Eye (tissue), 1 donor: Measurements from ENCODE around the gene RSPH10B2.
"Not testable (repeated sequence)": the region's sequence is repeated elsewhere in the genome, so short reads cannot be mapped to it uniquely, and the experiment has no call there.

Source experiments
- DNase-seq: peaks from one replicate; pipeline ENCODE4 v3.0.0-alpha.2; 2015

RSPH10B2 gene

GRCh38 chr7:6843654-6844053, 89.8 kb downstream of the RSPH10B2 start:
- not testable (repeated sequence) for DNase-seq

GRCh38 chr7:6845971-6846449, 92.1 kb downstream of the RSPH10B2 start:
- DNase-seq: not testable (repeated sequence)

DNA sequence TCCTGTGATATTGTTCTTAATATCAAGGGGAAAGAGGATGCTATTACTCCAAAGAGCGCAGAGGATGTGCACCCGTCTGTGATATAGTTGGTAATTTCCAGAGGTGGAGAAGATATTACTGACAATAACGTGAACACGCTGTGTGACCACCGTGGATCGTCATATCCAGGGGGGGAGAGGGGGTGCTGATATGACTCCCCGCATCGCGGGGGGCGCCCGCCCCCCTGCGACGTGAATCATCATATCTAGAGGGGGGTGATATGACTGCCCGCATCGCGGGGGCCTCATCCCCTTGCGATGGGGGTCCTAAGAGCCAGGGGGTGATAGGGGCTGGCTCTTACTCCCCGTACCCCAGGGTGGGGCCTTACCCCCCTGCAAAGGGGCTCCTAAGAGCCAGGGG, 93.8 kb downstream of the RSPH10B2 start:
- not testable (repeated sequence) for DNase-seq
